ENCODE data around the gene NCF2.

- TF ChIP-seq CTCF (IDR thresholded peaks at IDR 0.05) (no peak), POLR2AphosphoS5 (IDR thresholded peaks at IDR 0.05) (no peak)
These were observed 44.9 kb upstream of the NCF2 start for GRCh38 chr1:183635099-183635605.
